Panc1 (cell line): ENCODE measurements around the gene SMIM43. TPM values are rescaled to one million over a fixed set of nuclear protein-coding genes. Genes with fewer than 3 reads are reported as not detected.

Experiments
- ATAC-seq: fragments of 200-7000 bp; cut with Tn5 transposase; 2 replicates; pipeline ENCODE4 v1.9.1; 2020; ENCODE audit warnings: mild to moderate bottlenecking, moderate library complexity
- BruUV-seq: library from RNA; stranded (reverse); fragments of 400-500 nt; replicated peaks from 2 replicates; lab custom pipeline; 2021; lab: Mats Ljungman, UMichigan
- CTCF ChIA-PET: fragments of 300-600 bp; sonication (Branson Sonifier 250); formaldehyde crosslinking; loops from one replicate; lab custom pipeline; 2022; ENCODE audit warnings: antibody characterized with exemption; lab: Charles Lee
- POLR2A ChIA-PET: fragments of 300-600 bp; sonication (Branson Sonifier 250); formaldehyde crosslinking; loops from one replicate; lab custom pipeline; 2022; ENCODE audit warnings: antibody characterized with exemption; lab: Charles Lee
- DNase-seq: peaks from one replicate; pipeline ENCODE4 v3.0.0-alpha.2; 2010; ENCODE audit warnings: low read depth, low spot score
- H3K27ac ChIP-seq: 2 replicates; pipeline ENCODE4 v1.5.1; 2011; ENCODE audit warnings: mild to moderate bottlenecking, low read length, inconsistent platforms
- H3K27me3 ChIP-seq: fragments of 200-500 bp; sonication (Bioruptor generic); 2 replicates; pipeline ENCODE4 v1.6.0; 2014; ENCODE audit warnings: low read length, inconsistent platforms; ENCODE audit not compliant: control insufficient read depth, insufficient read depth
- H3K36me3 ChIP-seq: fragments of 200-500 bp; sonication (Bioruptor generic); 2 replicates; pipeline ENCODE4 v1.5.1; 2014; ENCODE audit warnings: inconsistent platforms, mild to moderate bottlenecking, low read length, moderate library complexity; ENCODE audit not compliant: control insufficient read depth, insufficient read depth
- H3K4me1 ChIP-seq: 2 replicates; pipeline ENCODE4 v1.5.1; 2011; ENCODE audit warnings: inconsistent platforms, mild to moderate bottlenecking, low read length, moderate library complexity; ENCODE audit not compliant: control insufficient read depth, insufficient read depth
- H3K4me3 ChIP-seq, 2 experiments: 2 replicates each; pipeline ENCODE4 v1.5.1; 2011 to 2012; ENCODE audit warnings: low read depth in 2 of 2, low read length in 2 of 2, mild to moderate bottlenecking in 2 of 2, inconsistent platforms in 1 of 2, moderate library complexity in 1 of 2
- H3K9me3 ChIP-seq: fragments of 200-500 bp; sonication (Bioruptor generic); 2 replicates; pipeline ENCODE4 v1.5.1; 2014; ENCODE audit warnings: low read depth, mild to moderate bottlenecking, inconsistent platforms, low read length, moderate library complexity; ENCODE audit not compliant: control insufficient read depth, insufficient read depth
- CTCF ChIP-seq: fragments of 450-650 bp; IDR thresholded peaks from 2 replicates; pipeline ENCODE4 v1.5.1; 2017; ENCODE audit warnings: mild to moderate bottlenecking
- POLR2AphosphoS5 ChIP-seq: IDR thresholded peaks from 2 replicates; pipeline ENCODE4 v1.6.1; 2012; ENCODE audit warnings: mild to moderate bottlenecking, low read depth, low read length, moderate library complexity
- REST ChIP-seq, 2 experiments: IDR thresholded peaks; 2 replicates each; pipeline ENCODE4 v1.6.1; 2011 to 2012; ENCODE audit warnings: low read depth in 2 of 2, control low read depth in 1 of 2, low read length in 1 of 2, mild to moderate bottlenecking in 1 of 2, moderate library complexity in 1 of 2; ENCODE audit not compliant: insufficient read depth in 1 of 2
- SIN3A ChIP-seq: IDR thresholded peaks from 2 replicates; pipeline ENCODE4 v1.6.1; 2012; ENCODE audit warnings: low read depth, mild to moderate bottlenecking, low read length, moderate library complexity, borderline replicate concordance; ENCODE audit not compliant: insufficient read depth
- TCF7L2 ChIP-seq: IDR thresholded peaks from 2 replicates; pipeline ENCODE4 v1.6.1; 2011; ENCODE audit warnings: mild to moderate bottlenecking, low read depth, low read length, inconsistent platforms
- in situ Hi-C: cut with HindIII; loops from 2 replicates; pipeline ENCODE4 v1.10.0; 2016; ENCODE audit warnings: low sequenced_read_pairs, low pct_unique_long_range_greater_than_20kb
- intact Hi-C: fragments of 100-400 bp; cut with micrococcal nuclease; formaldehyde crosslinking; loops from one replicate; pipeline ENCODE4 v1.10.0; 2022; ENCODE audit not compliant: unreplicated experiment
- total RNA-seq: library from RNA; stranded (reverse); gene quantifications from one replicate; pipeline ENCODE4 v1.2.1, GENCODE V29; 2021; ENCODE audit not compliant: unreplicated experiment

The SMIM43 gene
- total RNA-seq, 1 experiment from 2014 or later, result not detected

- in situ Hi-C loops (no loop called here), intact Hi-C loops (no loop called here)
- DNase-seq, result no peak
- H3K4me1 ChIP-seq, result no peaks in the 10 kb centered on the region
- TF ChIP-seq SIN3A, result no peak
- no peak for TF ChIP-seq CTCF
- TF ChIP-seq REST (IDR thresholded peaks at IDR 0.05; ENCODE audit: insufficient read depth in 1 of 2, low read depth in 2 of 2, low read length in 1 of 2), result no peak
- no peak for TF ChIP-seq POLR2AphosphoS5
- no peak for TF ChIP-seq TCF7L2
- ChIA-PET POLR2A (no interaction called here), CTCF (no interaction called here)
- BruUV-seq, result no TSS peak
- peaks cover 42% of the 10 kb centered on the region for H3K36me3 ChIP-seq
- H3K9me3 ChIP-seq, result no peaks in the 10 kb centered on the region
- no peak for ATAC-seq
- H3K27me3 ChIP-seq, result no peaks in the 10 kb centered on the region
- no peak overlapping the region for H3K4me3 ChIP-seq
- no peak overlapping the region for H3K27ac ChIP-seq
These were observed 46.2 kb upstream of the SMIM43 start for GRCh38 chr4:121811122-121811521.

- ChIA-PET POLR2A (interaction anchor here (0.6 to 0.7 kb wide), 2 partner anchors 97 to 575 kb away, joined by 6 to 7 read pairs; no protein-coding TSS in a partner anchor), CTCF (no interaction called here)
- Histone ChIP-seq H3K9me3 (no peaks in the 10 kb centered on the region), H3K4me1 (no peaks in the 10 kb centered on the region), H3K27ac (no peak overlapping the region), H3K4me3 (no peak overlapping the region), H3K36me3 (peaks cover 26% of the 10 kb centered on the region), H3K27me3 (no peaks in the 10 kb centered on the region)
- TF ChIP-seq TCF7L2, result no peak
- TF ChIP-seq SIN3A, result no peak
- no peak for TF ChIP-seq POLR2AphosphoS5
- TF ChIP-seq REST (IDR thresholded peaks at IDR 0.05; ENCODE audit: insufficient read depth in 1 of 2, low read depth in 2 of 2, low read length in 1 of 2), result no peak
- no peak for TF ChIP-seq CTCF
- DNase-seq (no peak), ATAC-seq (no peak)
- in situ Hi-C loops (no loop called here), intact Hi-C loops (no loop called here)
- no TSS peak for BruUV-seq
These were observed 41.4 kb upstream of the SMIM43 start for GRCh38 chr4:121806411-121806810.
